Measurements from ENCODE around the gene TNS3.

TNS3 gene

DNA sequence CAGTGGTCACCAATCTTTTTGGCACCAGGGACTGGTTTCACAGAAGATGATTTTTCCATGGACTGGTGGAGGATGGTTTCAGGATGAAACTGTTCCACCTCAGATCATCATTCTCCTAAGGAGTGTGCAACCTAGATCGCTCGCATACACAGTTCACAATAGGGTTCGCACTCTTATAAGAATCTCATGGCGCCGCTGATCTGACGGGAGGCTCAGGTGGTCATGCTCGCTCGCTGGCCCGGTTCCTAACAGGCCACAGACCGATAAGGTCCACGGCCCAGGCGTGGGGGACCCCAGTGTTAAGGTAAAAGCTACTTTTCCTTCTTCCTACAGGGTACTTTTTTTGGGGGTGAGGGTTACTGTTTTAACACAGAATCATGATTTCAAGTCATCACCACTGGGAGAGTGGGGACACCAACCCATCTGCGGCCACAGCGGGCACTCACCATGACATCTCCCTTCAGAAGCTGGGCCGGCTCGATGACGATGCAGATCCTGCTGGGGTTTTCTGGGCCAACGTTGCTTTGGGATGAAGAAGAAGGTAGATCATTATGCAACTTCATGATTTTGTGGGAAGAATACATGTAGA lies 170.5 kb downstream of the TNS3 start:
- TF ChIP-seq, protein P1, sequence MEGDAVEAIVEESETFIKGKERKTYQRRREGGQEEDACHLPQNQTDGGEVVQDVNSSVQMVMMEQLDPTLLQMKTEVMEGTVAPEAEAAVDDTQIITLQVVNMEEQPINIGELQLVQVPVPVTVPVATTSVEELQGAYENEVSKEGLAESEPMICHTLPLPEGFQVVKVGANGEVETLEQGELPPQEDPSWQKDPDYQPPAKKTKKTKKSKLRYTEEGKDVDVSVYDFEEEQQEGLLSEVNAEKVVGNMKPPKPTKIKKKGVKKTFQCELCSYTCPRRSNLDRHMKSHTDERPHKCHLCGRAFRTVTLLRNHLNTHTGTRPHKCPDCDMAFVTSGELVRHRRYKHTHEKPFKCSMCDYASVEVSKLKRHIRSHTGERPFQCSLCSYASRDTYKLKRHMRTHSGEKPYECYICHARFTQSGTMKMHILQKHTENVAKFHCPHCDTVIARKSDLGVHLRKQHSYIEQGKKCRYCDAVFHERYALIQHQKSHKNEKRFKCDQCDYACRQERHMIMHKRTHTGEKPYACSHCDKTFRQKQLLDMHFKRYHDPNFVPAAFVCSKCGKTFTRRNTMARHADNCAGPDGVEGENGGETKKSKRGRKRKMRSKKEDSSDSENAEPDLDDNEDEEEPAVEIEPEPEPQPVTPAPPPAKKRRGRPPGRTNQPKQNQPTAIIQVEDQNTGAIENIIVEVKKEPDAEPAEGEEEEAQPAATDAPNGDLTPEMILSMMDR (conservative IDR thresholded peaks at IDR 0.05; ENCODE audit: low read depth, low read length), result no peak
- no peak overlapping the region for H3K4me3 ChIP-seq (ENCODE audit: low read depth, low read length)
- no peak for DNase-seq (ENCODE audit: low read depth)

DNA sequence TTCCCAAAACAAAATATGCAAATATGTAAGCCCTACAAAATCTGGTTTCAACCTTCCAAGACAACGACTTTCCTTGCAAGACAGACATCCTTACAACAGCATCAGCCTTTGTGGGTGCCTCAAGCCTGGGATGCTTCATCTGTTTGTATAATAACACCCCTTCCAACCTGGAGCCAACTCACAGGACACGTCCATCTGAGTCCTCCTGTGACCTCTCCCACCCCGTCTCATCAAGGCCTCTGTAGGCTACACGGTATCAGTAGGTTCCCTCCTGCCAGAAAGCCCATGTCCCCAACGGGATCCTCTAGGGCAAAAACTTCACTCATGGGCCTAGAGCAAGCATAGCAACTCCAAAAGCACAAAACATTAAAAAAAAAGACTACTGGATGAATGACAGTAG lies 173.2 kb downstream of the TNS3 start:
- no peak overlapping the region for H3K4me3 ChIP-seq (ENCODE audit: low read depth, low read length)
- TF ChIP-seq, protein P1 (conservative IDR thresholded peaks at IDR 0.05; ENCODE audit: low read depth, low read length), result no peak
- DNase-seq (ENCODE audit: low read depth), result no peak

DNA sequence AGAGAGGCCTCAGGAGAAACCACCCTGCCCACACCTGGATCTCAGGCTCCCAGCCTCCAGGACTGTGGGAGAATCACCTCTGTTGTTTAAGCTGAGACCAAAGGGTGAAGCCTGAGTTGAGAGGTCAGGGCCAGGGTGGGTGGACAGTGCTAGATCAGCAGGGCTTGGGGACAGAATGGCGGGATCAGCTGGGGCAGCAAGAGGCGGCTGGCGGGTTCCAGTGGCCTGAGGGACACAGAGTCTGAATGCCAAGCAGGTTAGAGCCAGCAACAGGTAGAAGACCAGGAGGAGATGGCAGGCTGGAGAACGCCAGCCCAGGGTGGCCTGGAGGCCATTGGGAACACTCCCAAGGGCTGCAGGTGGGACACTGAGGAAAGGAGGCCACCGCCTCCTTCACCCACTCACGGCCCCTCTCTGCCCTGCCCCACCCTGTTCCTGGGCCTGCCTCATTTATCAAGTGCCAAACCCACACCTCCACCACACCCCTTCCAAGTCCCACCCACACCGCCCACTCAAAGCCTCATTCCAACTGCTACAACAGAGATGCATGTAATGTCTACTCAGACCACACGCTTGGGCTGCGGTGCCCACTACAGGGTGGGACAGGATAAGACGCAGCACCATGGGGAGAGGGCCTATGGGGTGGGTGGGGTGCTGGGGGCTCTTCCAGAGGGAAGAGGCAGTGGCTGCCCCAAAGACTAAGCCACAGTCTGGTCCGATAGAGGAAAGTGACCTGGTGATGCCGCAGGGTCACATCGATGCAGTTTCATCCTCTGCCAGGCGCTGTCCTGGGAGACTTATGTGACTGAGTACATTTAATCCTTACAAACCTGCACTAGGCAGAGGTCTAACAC lies 173.9 kb downstream of the TNS3 start:
- no peak overlapping the region for H3K4me3 ChIP-seq (ENCODE audit: low read depth, low read length)
- no peak for DNase-seq (ENCODE audit: low read depth)
- TF ChIP-seq, protein P1 (conservative IDR thresholded peaks at IDR 0.05; ENCODE audit: low read depth, low read length), result no peak

DNA sequence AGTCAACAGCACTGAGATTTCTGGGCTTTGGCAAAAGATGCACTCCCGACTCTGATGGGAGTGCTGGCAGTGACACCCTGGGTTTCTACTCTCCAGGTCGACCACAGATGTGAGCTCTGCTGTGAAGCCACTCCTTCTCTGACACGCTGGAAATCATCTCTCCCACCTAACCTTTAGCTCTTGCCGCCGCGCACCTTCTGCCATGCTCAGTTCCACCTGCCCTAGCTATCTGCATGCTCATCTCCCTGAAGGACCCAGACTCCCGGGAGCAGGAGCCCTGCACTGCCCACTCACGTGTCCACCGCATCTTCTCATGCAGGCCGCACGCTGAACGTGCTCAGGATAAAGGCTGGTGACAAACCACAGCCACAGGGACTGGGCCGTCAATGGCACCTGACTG lies 174.8 kb downstream of the TNS3 start:
- no peak for DNase-seq (ENCODE audit: low read depth)
- TF ChIP-seq, protein P1 (conservative IDR thresholded peaks at IDR 0.05; ENCODE audit: low read depth, low read length), result no peak
- no peak overlapping the region for H3K4me3 ChIP-seq (ENCODE audit: low read depth, low read length)

DNA sequence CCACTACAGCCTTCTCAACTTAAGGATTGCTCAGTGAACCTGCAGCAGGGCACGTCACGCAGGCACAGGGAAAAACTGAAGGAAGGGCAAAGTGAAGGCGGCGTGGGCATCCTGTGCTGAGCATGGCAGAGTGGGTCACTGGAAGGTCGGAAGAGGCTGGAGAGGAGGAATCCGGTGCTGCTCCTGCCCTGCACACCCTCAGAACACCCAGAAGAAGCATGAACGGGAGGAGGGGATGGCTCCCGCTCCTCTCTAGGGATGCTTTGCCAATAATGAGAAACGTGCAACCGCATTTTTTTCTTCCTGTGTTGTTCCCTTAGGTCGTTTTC lies 175.1 kb downstream of the TNS3 start:
- H3K4me3 ChIP-seq (ENCODE audit: low read depth, low read length), result no peak overlapping the region
- DNase-seq (ENCODE audit: low read depth), result no peak
- TF ChIP-seq, protein P1 (conservative IDR thresholded peaks at IDR 0.05; ENCODE audit: low read depth, low read length), result no peak

DNA sequence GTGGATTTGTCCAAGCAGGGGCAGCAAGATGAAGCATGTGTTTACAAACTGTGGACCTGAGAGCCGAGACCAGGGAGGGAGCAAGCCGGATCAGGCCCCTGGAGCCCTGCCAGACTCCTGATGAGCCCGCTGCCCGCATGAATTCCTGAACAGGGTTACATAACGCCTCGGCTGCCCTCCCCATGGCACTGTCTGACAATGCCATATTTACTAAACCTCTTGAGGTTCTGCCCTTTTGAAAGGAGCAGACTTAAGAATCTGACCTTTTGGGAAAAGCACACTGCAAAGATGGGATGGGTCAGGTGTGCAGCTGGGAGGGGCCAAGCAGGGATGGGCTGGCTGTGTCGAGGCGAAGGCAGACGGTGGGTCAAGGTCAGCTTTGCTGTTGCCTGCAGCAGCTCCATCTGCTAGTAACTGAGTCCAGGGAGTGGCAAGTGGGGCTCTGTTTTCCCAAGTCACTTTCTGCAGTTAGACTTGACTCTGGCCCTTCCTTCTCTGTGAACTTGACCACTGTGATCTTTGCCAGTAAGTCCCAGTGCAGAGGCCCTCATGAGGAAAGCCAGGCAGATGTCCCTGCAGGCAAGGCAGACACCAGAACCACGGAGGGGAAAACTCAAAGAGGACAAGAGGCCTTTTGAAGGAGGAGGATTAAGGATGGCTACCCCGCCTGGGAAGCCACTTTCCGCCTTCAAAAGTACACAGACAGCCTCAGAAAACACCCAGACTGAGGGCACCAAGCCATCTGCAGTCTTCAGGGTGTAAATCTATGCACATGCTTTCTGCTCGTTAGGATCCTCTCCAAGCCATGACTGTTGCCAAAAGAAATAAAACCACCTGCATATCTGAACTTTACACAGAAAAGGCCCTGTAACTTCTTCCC lies 175.8 kb downstream of the TNS3 start:
- peak; percentile 51 for DNase-seq (ENCODE audit: low read depth)
- TF ChIP-seq, protein P1 (conservative IDR thresholded peaks at IDR 0.05; ENCODE audit: low read depth, low read length), result no peak

More for the DNA sequence above, 175.8 kb downstream of the TNS3 start:
- H3K4me3 ChIP-seq (ENCODE audit: low read depth, low read length), result no peak overlapping the region

Measured in choroid plexus epithelial cell (primary cell).